GM10266 (cell line): ENCODE data around the gene SSH2.
"Not testable (repeated sequence)": the region's sequence is repeated elsewhere in the genome, so short reads cannot be mapped to it uniquely, and the experiment has no call there.

Experiments used
- DNase-seq: peaks from one replicate; pipeline ENCODE4 v3.0.0; 2012; ENCODE audit errors: extremely low spot score
- TF ChIP-seq, protein P1 (sequence below): IDR thresholded peaks from 2 replicates; pipeline ENCODE4 v1.5.1; 2012; ENCODE audit warnings: mild to moderate bottlenecking, low read depth; ENCODE audit not compliant: control insufficient read depth, insufficient read depth; ENCODE audit errors: missing control alignments

Gene SSH2

DNA sequence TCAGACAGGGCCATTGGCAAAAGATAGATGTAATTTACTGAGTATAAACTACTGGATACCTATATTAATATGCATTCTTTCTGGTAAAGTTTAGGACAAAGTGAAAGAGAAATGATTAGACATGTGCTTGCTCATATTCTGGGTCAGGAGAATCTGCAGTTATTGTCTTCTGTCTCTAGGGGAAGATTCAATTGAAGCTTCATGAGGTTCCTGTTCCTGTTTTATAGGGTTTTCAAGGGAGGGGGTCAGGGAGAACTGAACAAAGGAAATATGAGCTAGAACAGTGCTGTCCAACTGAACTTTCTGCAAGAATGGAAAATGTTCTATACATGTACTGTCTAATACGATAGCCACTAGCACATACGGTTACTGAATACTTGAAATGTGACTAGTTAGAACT, 248.0 kb downstream of the SSH2 start:
- TF ChIP-seq, protein P1, sequence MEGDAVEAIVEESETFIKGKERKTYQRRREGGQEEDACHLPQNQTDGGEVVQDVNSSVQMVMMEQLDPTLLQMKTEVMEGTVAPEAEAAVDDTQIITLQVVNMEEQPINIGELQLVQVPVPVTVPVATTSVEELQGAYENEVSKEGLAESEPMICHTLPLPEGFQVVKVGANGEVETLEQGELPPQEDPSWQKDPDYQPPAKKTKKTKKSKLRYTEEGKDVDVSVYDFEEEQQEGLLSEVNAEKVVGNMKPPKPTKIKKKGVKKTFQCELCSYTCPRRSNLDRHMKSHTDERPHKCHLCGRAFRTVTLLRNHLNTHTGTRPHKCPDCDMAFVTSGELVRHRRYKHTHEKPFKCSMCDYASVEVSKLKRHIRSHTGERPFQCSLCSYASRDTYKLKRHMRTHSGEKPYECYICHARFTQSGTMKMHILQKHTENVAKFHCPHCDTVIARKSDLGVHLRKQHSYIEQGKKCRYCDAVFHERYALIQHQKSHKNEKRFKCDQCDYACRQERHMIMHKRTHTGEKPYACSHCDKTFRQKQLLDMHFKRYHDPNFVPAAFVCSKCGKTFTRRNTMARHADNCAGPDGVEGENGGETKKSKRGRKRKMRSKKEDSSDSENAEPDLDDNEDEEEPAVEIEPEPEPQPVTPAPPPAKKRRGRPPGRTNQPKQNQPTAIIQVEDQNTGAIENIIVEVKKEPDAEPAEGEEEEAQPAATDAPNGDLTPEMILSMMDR = no peak
- DNase-seq = no peak

DNA sequence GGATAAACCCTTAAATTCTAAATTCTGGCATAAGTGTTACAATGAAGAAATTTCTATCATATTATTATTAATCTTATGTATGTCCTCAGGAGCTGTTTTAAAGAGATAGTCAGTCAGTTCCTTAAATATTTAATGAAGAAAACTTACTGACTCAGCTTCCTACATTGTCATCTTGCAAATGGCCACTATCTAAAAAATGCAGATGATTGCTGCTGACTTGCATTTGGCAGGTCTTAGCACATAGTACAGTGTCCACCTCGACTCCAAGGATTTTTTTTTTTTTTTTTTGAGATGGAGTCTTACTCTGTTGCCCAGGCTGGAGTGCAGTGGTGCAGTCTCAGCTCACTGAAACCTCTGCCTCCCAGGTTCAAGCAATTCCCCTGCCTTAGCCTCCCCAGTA, 252.2 kb downstream of the SSH2 start:
- no peak for DNase-seq
- TF ChIP-seq, protein P1 = no peak

DNA sequence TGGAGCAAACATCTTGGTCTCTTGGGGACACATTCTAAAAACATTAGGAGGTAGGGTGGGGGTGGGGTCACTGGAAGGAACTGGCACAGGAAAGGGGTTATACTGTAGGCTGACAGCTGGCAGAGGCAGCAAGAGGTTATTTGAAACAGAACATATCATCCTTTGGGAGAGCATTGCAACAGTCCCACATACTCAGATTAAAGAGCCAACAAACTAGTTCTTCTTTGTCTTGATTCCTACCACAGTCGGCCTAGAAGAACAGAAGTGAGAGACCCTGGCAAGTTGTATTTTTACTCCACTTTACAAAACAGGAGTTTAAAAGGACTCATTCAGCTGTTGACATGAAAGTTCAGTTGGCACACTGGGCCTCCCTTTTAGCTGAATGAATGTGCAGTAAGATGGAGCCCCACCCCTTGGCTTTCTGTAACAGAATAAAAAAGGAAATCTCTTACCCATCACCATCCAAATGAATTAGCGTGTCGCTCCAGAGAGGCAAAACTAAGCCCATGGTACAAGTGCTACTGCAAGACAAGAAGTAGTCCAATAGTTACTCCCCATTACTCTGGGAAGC, 252.7 kb downstream of the SSH2 start:
- TF ChIP-seq, protein P1 = no peak
- no peak for DNase-seq

DNA sequence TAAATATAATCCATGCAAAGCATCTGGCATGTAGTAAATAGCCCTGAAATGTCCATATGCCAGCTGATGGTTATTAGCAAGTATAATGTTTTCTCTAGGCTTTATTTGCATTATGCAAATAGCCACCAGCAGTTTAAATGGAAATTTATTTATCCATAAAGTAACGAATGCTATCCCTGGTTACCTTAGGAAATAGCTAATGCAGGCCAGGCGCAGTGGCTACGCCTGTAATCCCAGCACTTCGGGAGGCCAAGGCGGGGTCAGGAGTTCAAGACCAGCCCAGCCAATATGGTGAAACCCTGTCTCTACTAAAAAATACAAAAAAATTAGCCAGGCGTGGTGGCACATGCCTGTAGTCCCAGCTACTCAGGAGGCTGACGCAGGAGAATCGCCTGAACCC, 254.1 kb downstream of the SSH2 start:
- not testable (repeated sequence) for DNase-seq

DNA sequence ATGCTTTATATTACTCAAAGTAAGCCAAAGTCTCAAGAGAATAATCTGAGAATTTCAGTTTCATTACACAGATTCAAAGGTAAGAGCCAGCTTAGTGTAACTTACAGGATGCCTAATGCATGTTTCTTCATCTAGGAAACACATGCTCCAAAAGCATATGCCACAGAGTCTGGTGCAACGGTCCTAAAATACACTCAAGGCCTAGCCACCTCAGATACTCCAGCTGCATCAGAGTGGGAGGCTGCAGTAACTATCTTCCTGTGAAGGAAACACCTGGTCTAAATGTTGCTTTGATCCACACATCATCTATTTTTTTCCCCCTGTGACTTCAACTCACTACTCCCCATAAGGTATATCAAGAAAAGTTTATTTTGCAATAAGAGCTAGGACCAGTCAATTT, 255.7 kb downstream of the SSH2 start:
- no peak for DNase-seq
- TF ChIP-seq, protein P1 = no peak

DNA sequence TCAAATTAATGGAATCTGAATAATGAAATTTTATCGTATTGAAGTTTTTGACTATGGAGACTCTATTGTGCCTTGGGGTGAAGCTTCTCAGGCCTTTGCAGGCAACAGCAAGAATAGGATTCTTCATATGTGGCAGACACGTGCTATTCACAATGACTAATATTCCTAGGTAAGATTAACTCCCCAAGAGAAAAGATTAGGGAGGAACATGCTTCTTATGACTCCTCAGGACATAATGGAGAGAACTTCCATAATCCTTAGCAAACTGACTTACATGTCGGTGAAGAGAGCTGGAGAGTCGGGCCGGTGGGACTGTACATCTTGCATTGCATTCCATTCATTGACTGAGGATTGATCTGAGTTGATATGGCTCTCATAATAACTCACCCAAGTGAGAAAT, 258.4 kb downstream of the SSH2 start:
- TF ChIP-seq, protein P1 = no peak
- no peak for DNase-seq

DNA sequence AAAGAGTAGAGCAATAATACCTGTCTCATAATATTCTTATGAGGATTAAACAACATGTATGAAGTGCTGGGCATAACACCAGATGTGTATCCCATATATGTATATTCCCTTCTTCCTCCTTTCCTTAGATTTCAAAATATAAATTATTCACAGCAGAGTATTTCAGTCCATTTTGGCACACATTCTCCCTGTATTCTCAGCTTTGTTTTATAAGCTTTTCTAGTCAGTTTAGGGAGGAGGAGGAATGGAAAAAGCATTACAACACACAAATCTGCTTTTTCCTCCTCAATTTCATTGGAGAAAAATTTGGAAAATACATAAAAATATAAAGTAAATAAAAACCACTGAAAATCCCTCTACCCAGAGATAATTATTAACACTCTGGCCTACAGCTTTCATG, 260.8 kb downstream of the SSH2 start:
- DNase-seq = no peak
- TF ChIP-seq, protein P1 = no peak

DNA sequence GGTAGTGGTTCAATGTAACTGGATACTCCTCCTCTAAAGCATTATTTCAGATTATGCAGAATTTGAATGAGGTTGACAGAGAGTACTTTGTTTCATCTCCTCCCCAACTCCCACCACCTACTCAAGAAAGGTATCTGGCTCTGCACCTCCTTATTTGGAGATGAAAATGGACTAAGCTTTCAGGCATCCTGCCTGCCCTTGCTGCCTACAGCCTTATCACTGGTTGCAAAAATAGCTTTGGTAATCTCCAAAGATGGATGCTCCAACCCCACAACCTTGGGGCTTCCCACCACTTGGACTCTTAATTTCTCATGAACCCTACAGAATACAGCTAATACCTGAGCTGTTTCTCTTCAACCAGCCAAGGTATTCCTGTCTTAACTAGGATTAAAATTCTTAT, 262.1 kb downstream of the SSH2 start:
- TF ChIP-seq, protein P1 = no peak
- DNase-seq = peak; percentile 25
